Measurements from ENCODE around the gene ZNF827.

Gene ZNF827

GRCh38 chr4:145881576-145881975 is 57.0 kb downstream of the ZNF827 start:
- DNase-seq = no peak
- no peak overlapping the region for H3K4me3 ChIP-seq (ENCODE audit: insufficient read depth, low read depth, low read length, poor library complexity, severe bottlenecking)
- H3K27ac ChIP-seq (ENCODE audit: insufficient read depth, low read length, poor library complexity, severe bottlenecking) = no peak overlapping the region

GRCh38 chr4:145880355-145880960 is 58.2 kb downstream of the ZNF827 start:
- Histone ChIP-seq H3K9me3 (ENCODE audit: control insufficient read depth, low read length) (no peaks in the 10 kb centered on the region), H3K36me3 (ENCODE audit: control insufficient read depth, insufficient read depth, low read length) (no peaks in the 10 kb centered on the region), H3K4me3 (ENCODE audit: insufficient read depth, low read depth, low read length, poor library complexity, severe bottlenecking) (no peak overlapping the region), H3K4me1 (ENCODE audit: control insufficient read depth, insufficient read depth, low read length, poor library complexity, severe bottlenecking) (no peaks in the 10 kb centered on the region), H3K27me3 (replicated peaks; ENCODE audit: control insufficient read depth, insufficient read depth, low read length, poor library complexity, severe bottlenecking) (no peaks in the 10 kb centered on the region), H3K27ac (ENCODE audit: insufficient read depth, low read length, poor library complexity, severe bottlenecking) (no peak overlapping the region)
- no peak for DNase-seq

More at GRCh38 chr4:145881576-145881975, 57.0 kb downstream of the ZNF827 start:
- peaks cover 8% of the 10 kb centered on the region for H3K36me3 ChIP-seq (ENCODE audit: control insufficient read depth, insufficient read depth, low read length)
- no peaks in the 10 kb centered on the region for H3K27me3 ChIP-seq (replicated peaks; ENCODE audit: control insufficient read depth, insufficient read depth, low read length, poor library complexity, severe bottlenecking)
- no peaks in the 10 kb centered on the region for H3K9me3 ChIP-seq (ENCODE audit: control insufficient read depth, low read length)
- no peaks in the 10 kb centered on the region for H3K4me1 ChIP-seq (ENCODE audit: control insufficient read depth, insufficient read depth, low read length, poor library complexity, severe bottlenecking)

- Histone ChIP-seq H3K27me3 (replicated peaks; ENCODE audit: control insufficient read depth, insufficient read depth, low read length, poor library complexity, severe bottlenecking) (no peaks in the 10 kb centered on the region), H3K36me3 (ENCODE audit: control insufficient read depth, insufficient read depth, low read length) (no peaks in the 10 kb centered on the region), H3K9me3 (ENCODE audit: control insufficient read depth, low read length) (no peaks in the 10 kb centered on the region), H3K4me3 (ENCODE audit: insufficient read depth, low read depth, low read length, poor library complexity, severe bottlenecking) (no peak overlapping the region), H3K27ac (ENCODE audit: insufficient read depth, low read length, poor library complexity, severe bottlenecking) (no peak overlapping the region), H3K4me1 (ENCODE audit: control insufficient read depth, insufficient read depth, low read length, poor library complexity, severe bottlenecking) (no peaks in the 10 kb centered on the region)
- no peak for DNase-seq
Observed at GRCh38 chr4:145879598-145879997, 59.0 kb downstream of the ZNF827 start.

GRCh38 chr4:145878501-145879435 is 59.9 kb downstream of the ZNF827 start:
- no peaks in the 10 kb centered on the region for H3K4me1 ChIP-seq (ENCODE audit: control insufficient read depth, insufficient read depth, low read length, poor library complexity, severe bottlenecking)
- H3K4me3 ChIP-seq (ENCODE audit: insufficient read depth, low read depth, low read length, poor library complexity, severe bottlenecking) = no peak overlapping the region
- no peak for DNase-seq
- no peak overlapping the region for H3K27ac ChIP-seq (ENCODE audit: insufficient read depth, low read length, poor library complexity, severe bottlenecking)
- no peaks in the 10 kb centered on the region for H3K9me3 ChIP-seq (ENCODE audit: control insufficient read depth, low read length)
- no peaks in the 10 kb centered on the region for H3K27me3 ChIP-seq (replicated peaks; ENCODE audit: control insufficient read depth, insufficient read depth, low read length, poor library complexity, severe bottlenecking)
- H3K36me3 ChIP-seq (ENCODE audit: control insufficient read depth, insufficient read depth, low read length) = no peaks in the 10 kb centered on the region

GRCh38 chr4:145876531-145877180 is 62.0 kb downstream of the ZNF827 start:
- Histone ChIP-seq H3K9me3 (ENCODE audit: control insufficient read depth, low read length) (no peaks in the 10 kb centered on the region), H3K4me3 (ENCODE audit: insufficient read depth, low read depth, low read length, poor library complexity, severe bottlenecking) (no peak overlapping the region), H3K36me3 (ENCODE audit: control insufficient read depth, insufficient read depth, low read length) (no peaks in the 10 kb centered on the region), H3K27me3 (replicated peaks; ENCODE audit: control insufficient read depth, insufficient read depth, low read length, poor library complexity, severe bottlenecking) (no peaks in the 10 kb centered on the region), H3K27ac (ENCODE audit: insufficient read depth, low read length, poor library complexity, severe bottlenecking) (no peak overlapping the region), H3K4me1 (ENCODE audit: control insufficient read depth, insufficient read depth, low read length, poor library complexity, severe bottlenecking) (no peaks in the 10 kb centered on the region)
- DNase-seq = no peak

GRCh38 chr4:145873901-145874300 is 64.7 kb downstream of the ZNF827 start:
- Histone ChIP-seq H3K27me3 (replicated peaks; ENCODE audit: control insufficient read depth, insufficient read depth, low read length, poor library complexity, severe bottlenecking) (no peaks in the 10 kb centered on the region), H3K9me3 (ENCODE audit: control insufficient read depth, low read length) (no peaks in the 10 kb centered on the region), H3K27ac (ENCODE audit: insufficient read depth, low read length, poor library complexity, severe bottlenecking) (no peak overlapping the region), H3K36me3 (ENCODE audit: control insufficient read depth, insufficient read depth, low read length) (no peaks in the 10 kb centered on the region), H3K4me1 (ENCODE audit: control insufficient read depth, insufficient read depth, low read length, poor library complexity, severe bottlenecking) (no peaks in the 10 kb centered on the region), H3K4me3 (ENCODE audit: insufficient read depth, low read depth, low read length, poor library complexity, severe bottlenecking) (no peak overlapping the region)
- DNase-seq = no peak

- no peak overlapping the region for H3K27ac ChIP-seq (ENCODE audit: insufficient read depth, low read length, poor library complexity, severe bottlenecking)
- no peak for DNase-seq
- no peaks in the 10 kb centered on the region for H3K27me3 ChIP-seq (replicated peaks; ENCODE audit: control insufficient read depth, insufficient read depth, low read length, poor library complexity, severe bottlenecking)
- no peaks in the 10 kb centered on the region for H3K9me3 ChIP-seq (ENCODE audit: control insufficient read depth, low read length)
- no peaks in the 10 kb centered on the region for H3K4me1 ChIP-seq (ENCODE audit: control insufficient read depth, insufficient read depth, low read length, poor library complexity, severe bottlenecking)
- H3K36me3 ChIP-seq (ENCODE audit: control insufficient read depth, insufficient read depth, low read length) = no peaks in the 10 kb centered on the region
- no peak overlapping the region for H3K4me3 ChIP-seq (ENCODE audit: insufficient read depth, low read depth, low read length, poor library complexity, severe bottlenecking)
Observed at GRCh38 chr4:145871209-145871608, 67.4 kb downstream of the ZNF827 start.

- Histone ChIP-seq H3K9me3 (ENCODE audit: control insufficient read depth, low read length) (no peaks in the 10 kb centered on the region), H3K4me3 (ENCODE audit: insufficient read depth, low read depth, low read length, poor library complexity, severe bottlenecking) (no peak overlapping the region), H3K27me3 (replicated peaks; ENCODE audit: control insufficient read depth, insufficient read depth, low read length, poor library complexity, severe bottlenecking) (no peaks in the 10 kb centered on the region), H3K36me3 (ENCODE audit: control insufficient read depth, insufficient read depth, low read length) (no peaks in the 10 kb centered on the region), H3K4me1 (ENCODE audit: control insufficient read depth, insufficient read depth, low read length, poor library complexity, severe bottlenecking) (no peaks in the 10 kb centered on the region), H3K27ac (ENCODE audit: insufficient read depth, low read length, poor library complexity, severe bottlenecking) (no peak overlapping the region)
- no peak for DNase-seq
Observed at GRCh38 chr4:145870155-145871020, 68.2 kb downstream of the ZNF827 start.

- H3K9me3 ChIP-seq (ENCODE audit: control insufficient read depth, low read length) = no peaks in the 10 kb centered on the region
- no peaks in the 10 kb centered on the region for H3K27me3 ChIP-seq (replicated peaks; ENCODE audit: control insufficient read depth, insufficient read depth, low read length, poor library complexity, severe bottlenecking)
- no peak overlapping the region for H3K27ac ChIP-seq (ENCODE audit: insufficient read depth, low read length, poor library complexity, severe bottlenecking)
- H3K4me3 ChIP-seq (ENCODE audit: insufficient read depth, low read depth, low read length, poor library complexity, severe bottlenecking) = no peak overlapping the region
- no peaks in the 10 kb centered on the region for H3K4me1 ChIP-seq (ENCODE audit: control insufficient read depth, insufficient read depth, low read length, poor library complexity, severe bottlenecking)
- DNase-seq = no peak
- H3K36me3 ChIP-seq (ENCODE audit: control insufficient read depth, insufficient read depth, low read length) = no peaks in the 10 kb centered on the region
Observed at GRCh38 chr4:145868637-145869409, 69.8 kb downstream of the ZNF827 start.
